Naive thymus-derived CD8-positive, alpha-beta T cell (primary cell): ENCODE measurements around the gene DHX15. TPM values are rescaled to one million over a fixed set of nuclear protein-coding genes. Genes with fewer than 3 reads are reported as not detected.
A peak's percentile ranks its signal among the peaks of the same experiment; 100 is the strongest.

Source experiments
- ATAC-seq, 2 donors: fragments of 150-1000 bp; cut with Tn5 transposase in 1 of 2; sonication (Bioruptor Pico), chemical (Tn5 transposase) in 1 of 2; 1 replicate in 1 of 2; 2 replicates in 1 of 2; pipeline ENCODE4 v1.10.0; 2021; ENCODE audit warnings: mild to moderate bottlenecking in 2 of 2, moderate library complexity in 2 of 2
- POLR2A ChIA-PET: fragments of 350-600 bp; sonication (Branson Sonifier 250); formaldehyde crosslinking; loops from one replicate; lab custom pipeline; 2021; ENCODE audit warnings: antibody characterized with exemption; lab: Charles Lee
- DNase-seq, 10 donors: peaks; one replicate each; pipeline versions ENCODE4 v3.0.0 to v3.0.0-alpha.2; 2020 to 2022
- H3K27ac Mint-ChIP-seq, 10 donors: one replicate each; pipeline ENCODE4 v1.8.0; 2020 to 2022; ENCODE audit warnings: mild to moderate bottlenecking in 10 of 10, mixed read lengths in 10 of 10, moderate library complexity in 4 of 10, inconsistent platforms in 1 of 10
- H3K27me3 Mint-ChIP-seq, 5 donors: one replicate each; pipeline ENCODE4 v1.8.0; 2021 to 2022; ENCODE audit warnings: mixed read lengths in 5 of 5
- H3K36me3 Mint-ChIP-seq, 3 donors: one replicate each; pipeline ENCODE4 v1.8.0; 2020 to 2022; ENCODE audit warnings: mixed read lengths in 3 of 3, mild to moderate bottlenecking in 2 of 3, inconsistent platforms in 1 of 3
- H3K4me1 Mint-ChIP-seq, 4 donors: one replicate each; pipeline ENCODE4 v1.8.0; 2021 to 2022; ENCODE audit warnings: mixed read lengths in 4 of 4
- H3K4me3 Mint-ChIP-seq, 10 donors: one replicate each; pipeline ENCODE4 v1.8.0; 2020 to 2022; ENCODE audit warnings: mild to moderate bottlenecking in 10 of 10, mixed read lengths in 10 of 10, moderate library complexity in 6 of 10, inconsistent platforms in 1 of 10
- H3K9me3 Mint-ChIP-seq, 9 donors: one replicate each; pipeline ENCODE4 v1.8.0; 2020 to 2022; ENCODE audit warnings: mixed read lengths in 9 of 9, mild to moderate bottlenecking in 3 of 9, inconsistent platforms in 1 of 9, moderate library complexity in 1 of 9
- polyA plus RNA-seq, 3 donors: library from polyadenylated mRNA; unstranded; fragments of 300-500 nt; fragmentation: Illumina TruSeq; gene quantifications; one replicate each; pipeline ENCODE4 v1.2.3, GENCODE V29; 2021
- total RNA-seq, 8 experiments: library from RNA in 2 of 8; stranded (reverse) in 2 of 8; gene quantifications; one replicate each; pipeline ENCODE4 v1.2.3 and lab custom pipeline; 2021 to 2026

The DHX15 gene
- total and polyA plus RNA-seq, 5 experiments from 2014 or later: 36.5 to 157 (median 49.4) TPM

- Mint-ChIP-seq H3K9me3 (no peaks in the 10 kb centered on the region), H3K36me3 (peaks cover 16 to 67% (median 23%) of the 10 kb centered on the region in 3 donors), H3K4me1 (peaks cover 29 to 90% (median 84%) of the 10 kb centered on the region in 4 donors), H3K27me3 (no peaks in the 10 kb centered on the region), H3K27ac (peak overlapping the region in 8 of 10 donors; percentile 21 to 87 (median 58)), H3K4me3 (peak overlapping the region in 9 of 10 donors; percentile 6 to 71 (median 49))
- POLR2A ChIA-PET: no interaction called here
- ATAC-seq (no peak), DNase-seq (no peak)
Observed at GRCh38 chr4:24578364-24578763, 6.0 kb downstream of the DHX15 start.

GRCh38 chr4:24576276-24576675 is 8.1 kb downstream of the DHX15 start:
- POLR2A ChIA-PET: interaction anchor here (1.2 kb wide), 1 partner anchor 8 kb away, joined by 6 read pairs; the partner anchor contains the start of gene DHX15
- Mint-ChIP-seq H3K27me3 (no peaks in the 10 kb centered on the region), H3K27ac (peak overlapping the region in 2 of 10 donors; percentile 37 to 44), H3K4me3 (peak overlapping the region in 2 of 10 donors; percentile 8 to 22), H3K36me3 (peaks cover 15 to 83% (median 31%) of the 10 kb centered on the region in 3 donors), H3K9me3 (no peaks in the 10 kb centered on the region), H3K4me1 (peaks cover 22 to 88% (median 81%) of the 10 kb centered on the region in 4 donors)
- DNase-seq (no peak), ATAC-seq (no peak)

DNA sequence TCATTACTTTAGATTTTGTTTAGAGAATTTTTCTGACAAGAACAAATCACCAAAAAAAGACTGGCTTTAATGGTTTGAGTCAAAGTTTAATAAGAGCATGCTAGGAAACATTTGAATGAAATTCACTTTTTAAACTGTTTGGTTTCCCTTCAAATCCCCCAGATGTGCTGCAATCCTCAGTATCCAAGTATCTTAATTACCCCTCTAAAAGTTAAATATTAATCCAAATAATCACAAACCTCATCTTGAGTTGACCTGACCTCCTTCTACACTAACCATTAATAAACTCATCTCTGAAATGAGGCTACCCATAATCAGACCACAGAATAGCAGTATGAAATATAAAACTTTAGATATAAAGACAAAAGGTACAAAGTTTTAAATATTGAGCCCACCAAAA is 10.1 kb downstream of the DHX15 start:
- Mint-ChIP-seq H3K36me3 (peaks cover 15 to 86% (median 43%) of the 10 kb centered on the region in 3 donors), H3K4me1 (peaks cover 30 to 91% (median 84%) of the 10 kb centered on the region in 4 donors), H3K9me3 (no peaks in the 10 kb centered on the region), H3K4me3 (peak overlapping the region in 5 of 10 donors; percentile 9 to 63 (median 24)), H3K27ac (peak overlapping the region in 5 of 10 donors; percentile 5 to 52 (median 37)), H3K27me3 (no peaks in the 10 kb centered on the region)
- POLR2A ChIA-PET: no interaction called here
- ATAC-seq: no peak
- no peak for DNase-seq

- ATAC-seq (no peak), DNase-seq (no peak)
- H3K36me3 Mint-ChIP-seq: peaks cover 15 to 86% (median 43%) of the 10 kb centered on the region in 3 donors
- no peaks in the 10 kb centered on the region for H3K9me3 Mint-ChIP-seq
- H3K27me3 Mint-ChIP-seq: no peaks in the 10 kb centered on the region
- POLR2A ChIA-PET: interaction anchor here (1.2 kb wide), 1 partner anchor 11 kb away, joined by 4 read pairs; the partner anchor contains the start of gene DHX15
- peak overlapping the region in 8 of 10 donors; percentile 1 to 46 (median 26) for H3K4me3 Mint-ChIP-seq
- H3K27ac Mint-ChIP-seq: peak overlapping the region in 4 of 10 donors; percentile 35 to 75 (median 45)
- peaks cover 31 to 90% (median 82%) of the 10 kb centered on the region in 4 donors for H3K4me1 Mint-ChIP-seq
Observed at GRCh38 chr4:24573582-24573981, 10.8 kb downstream of the DHX15 start.

DNA sequence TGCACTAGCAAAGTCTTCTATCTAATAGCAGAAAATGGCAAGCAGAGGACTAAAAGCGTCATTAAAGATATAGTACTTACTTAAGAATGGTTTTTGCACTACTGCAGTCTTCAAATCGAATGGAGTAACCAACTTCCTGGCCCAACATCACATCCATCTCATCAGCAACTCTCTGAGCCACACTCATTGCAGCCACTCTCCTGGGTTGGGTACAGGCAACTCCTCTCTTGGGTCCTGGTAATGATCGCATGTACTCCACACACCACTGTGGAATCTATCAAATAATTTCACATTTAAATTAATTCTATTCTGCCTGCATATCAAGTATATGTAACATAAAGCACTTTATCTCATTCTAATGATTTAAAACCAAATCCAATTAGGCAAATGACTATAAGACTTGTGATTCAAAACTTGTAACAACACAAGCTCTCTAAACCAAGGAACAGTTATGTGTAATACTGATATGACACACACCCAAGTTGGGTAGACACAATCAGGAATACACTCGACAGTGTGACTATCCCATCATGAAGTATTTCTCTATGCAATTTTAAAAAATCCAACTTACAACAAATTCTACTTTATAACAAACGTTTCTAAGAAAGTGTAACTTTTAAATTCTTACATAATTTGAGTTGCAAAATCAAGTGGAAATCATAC is 13.6 kb downstream of the DHX15 start:
- DNase-seq: no peak
- peaks cover 30 to 87% (median 76%) of the 10 kb centered on the region in 4 donors for H3K4me1 Mint-ChIP-seq
- POLR2A ChIA-PET: no interaction called here
- no peak for ATAC-seq
- H3K27me3 Mint-ChIP-seq: no peaks in the 10 kb centered on the region
- H3K9me3 Mint-ChIP-seq: no peaks in the 10 kb centered on the region
- peak overlapping the region in 9 of 10 donors; percentile 6 to 61 (median 47) for H3K4me3 Mint-ChIP-seq
- H3K27ac Mint-ChIP-seq: peak overlapping the region in 5 of 10 donors; percentile 6 to 38 (median 27)
- H3K36me3 Mint-ChIP-seq: peaks cover 5 to 94% (median 41%) of the 10 kb centered on the region in 3 donors

- ATAC-seq: no peak
- peak overlapping the region in 8 of 10 donors; percentile 4 to 85 (median 24) for H3K27ac Mint-ChIP-seq
- POLR2A ChIA-PET: no interaction called here
- no peaks in the 10 kb centered on the region for H3K27me3 Mint-ChIP-seq
- H3K4me1 Mint-ChIP-seq: peaks cover 35 to 87% (median 77%) of the 10 kb centered on the region in 4 donors
- DNase-seq: no peak
- peak overlapping the region in 8 of 10 donors; percentile 13 to 69 (median 56) for H3K4me3 Mint-ChIP-seq
- no peaks in the 10 kb centered on the region for H3K9me3 Mint-ChIP-seq
- peaks cover 0 to 94% (median 36%) of the 10 kb centered on the region in 3 donors for H3K36me3 Mint-ChIP-seq
Observed at GRCh38 chr4:24570172-24570571, 14.2 kb downstream of the DHX15 start.

DNA sequence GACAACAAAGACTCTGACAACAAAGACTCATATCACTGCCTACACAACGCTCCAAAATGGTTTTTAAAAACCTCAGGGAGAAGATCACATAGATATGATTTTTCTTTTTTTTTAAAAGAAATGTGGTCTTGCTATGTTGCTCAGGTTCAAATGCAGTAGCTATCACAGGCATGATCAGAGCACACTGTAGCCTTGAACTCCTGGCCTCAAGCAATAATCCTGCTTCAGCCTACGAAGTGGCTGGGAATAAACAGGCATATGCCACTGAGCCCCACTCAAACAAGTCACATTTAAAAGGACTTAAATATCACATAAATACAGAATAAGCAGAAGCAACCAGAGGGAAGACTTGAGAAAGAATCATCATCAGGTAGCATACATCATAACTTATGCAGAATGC is 14.7 kb downstream of the DHX15 start:
- peaks cover 38 to 90% (median 79%) of the 10 kb centered on the region in 4 donors for H3K4me1 Mint-ChIP-seq
- H3K9me3 Mint-ChIP-seq: no peaks in the 10 kb centered on the region
- peaks cover 0 to 93% (median 34%) of the 10 kb centered on the region in 3 donors for H3K36me3 Mint-ChIP-seq
- peak overlapping the region in 8 of 10 donors; percentile 5 to 69 (median 56) for H3K4me3 Mint-ChIP-seq
- POLR2A ChIA-PET: interaction anchor here (3.4 kb wide), 1 partner anchor 15 kb away, joined by 12 read pairs; the partner anchor contains the start of gene DHX15
- no peak for DNase-seq
- H3K27me3 Mint-ChIP-seq: no peaks in the 10 kb centered on the region
- peak overlapping the region in 6 of 10 donors; percentile 16 to 85 (median 32) for H3K27ac Mint-ChIP-seq
- peak in 1 of 2 donors; percentile 35 for ATAC-seq

- Mint-ChIP-seq H3K4me3 (peak overlapping the region in 4 of 10 donors; percentile 3 to 56 (median 40)), H3K27me3 (no peaks in the 10 kb centered on the region), H3K27ac (peak overlapping the region in 2 of 10 donors; percentile 9 to 14), H3K4me1 (peaks cover 42 to 92% (median 83%) of the 10 kb centered on the region in 4 donors), H3K36me3 (peaks cover 0 to 94% (median 33%) of the 10 kb centered on the region in 3 donors), H3K9me3 (no peaks in the 10 kb centered on the region)
- no peak for DNase-seq
- no peak for ATAC-seq
- POLR2A ChIA-PET: interaction anchor here (3.4 kb wide), 1 partner anchor 16 kb away, joined by 12 read pairs; the partner anchor contains the start of gene DHX15
Observed at GRCh38 chr4:24568425-24568824, 15.9 kb downstream of the DHX15 start.

DNA sequence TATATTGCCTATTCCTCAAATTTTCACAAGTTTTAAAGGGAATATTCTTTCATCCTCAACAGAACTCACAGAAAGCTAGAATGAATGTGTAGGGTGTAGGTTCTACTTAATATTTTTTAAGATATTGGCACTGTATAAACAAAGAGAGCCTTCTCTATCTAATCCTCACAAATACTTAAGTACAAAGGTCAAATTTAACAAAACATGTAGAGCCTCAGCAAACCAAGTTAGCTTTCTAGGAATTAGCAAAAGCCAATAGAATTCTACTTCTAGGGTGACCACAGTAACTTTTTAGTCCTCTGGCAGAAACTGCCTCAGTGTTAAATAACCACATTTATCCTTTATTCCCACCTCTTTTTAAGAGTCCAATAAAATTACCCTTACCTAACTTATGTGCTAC is 19.3 kb downstream of the DHX15 start:
- Mint-ChIP-seq H3K27ac (peak overlapping the region in 6 of 10 donors; percentile 27 to 89 (median 56)), H3K4me1 (peaks cover 39 to 87% (median 78%) of the 10 kb centered on the region in 4 donors), H3K36me3 (peaks cover 10 to 92% (median 33%) of the 10 kb centered on the region in 3 donors), H3K4me3 (peak overlapping the region in 4 of 10 donors; percentile 17 to 42 (median 29)), H3K9me3 (peaks cover 0 to 5% (median 0%) of the 10 kb centered on the region in 9 donors), H3K27me3 (no peaks in the 10 kb centered on the region)
- DNase-seq (no peak), ATAC-seq (no peak)
- POLR2A ChIA-PET: no interaction called here

- peaks cover 34 to 86% (median 78%) of the 10 kb centered on the region in 4 donors for H3K4me1 Mint-ChIP-seq
- POLR2A ChIA-PET: no interaction called here
Observed at GRCh38 chr4:24564488-24564887, 19.9 kb downstream of the DHX15 start.

GRCh38 chr4:24561438-24562139 is 22.8 kb downstream of the DHX15 start:
- Mint-ChIP-seq H3K27ac (peak overlapping the region in 2 of 10 donors; percentile 6 to 55), H3K36me3 (peaks cover 10 to 76% (median 23%) of the 10 kb centered on the region in 3 donors), H3K4me3 (peak overlapping the region in 1 of 10 donors; percentile 7), H3K27me3 (no peaks in the 10 kb centered on the region), H3K4me1 (peaks cover 36 to 90% (median 87%) of the 10 kb centered on the region in 4 donors), H3K9me3 (peaks cover 0 to 5% (median 0%) of the 10 kb centered on the region in 9 donors)
- ATAC-seq: no peak
- POLR2A ChIA-PET: no interaction called here
- no peak for DNase-seq

More at GRCh38 chr4:24564488-24564887, 19.9 kb downstream of the DHX15 start:
- H3K4me3 Mint-ChIP-seq: peak overlapping the region in 7 of 10 donors; percentile 1 to 36 (median 13)
- peaks cover 0 to 5% (median 0%) of the 10 kb centered on the region in 9 donors for H3K9me3 Mint-ChIP-seq
- no peak for ATAC-seq
- peaks cover 10 to 90% (median 28%) of the 10 kb centered on the region in 3 donors for H3K36me3 Mint-ChIP-seq
- no peak for DNase-seq
- peak overlapping the region in 7 of 10 donors; percentile 27 to 89 (median 61) for H3K27ac Mint-ChIP-seq
- no peaks in the 10 kb centered on the region for H3K27me3 Mint-ChIP-seq

GRCh38 chr4:24560868-24561368 is 23.4 kb downstream of the DHX15 start:
- peaks cover 0 to 5% (median 0%) of the 10 kb centered on the region in 9 donors for H3K9me3 Mint-ChIP-seq
- DNase-seq (no peak), ATAC-seq (no peak)
- peak overlapping the region in 3 of 10 donors; percentile 8 to 55 (median 33) for H3K4me3 Mint-ChIP-seq
- H3K27me3 Mint-ChIP-seq: no peaks in the 10 kb centered on the region
- peak overlapping the region in 1 of 10 donors; percentile 10 for H3K27ac Mint-ChIP-seq
- peaks cover 14 to 76% (median 23%) of the 10 kb centered on the region in 3 donors for H3K36me3 Mint-ChIP-seq
- POLR2A ChIA-PET: no interaction called here
- H3K4me1 Mint-ChIP-seq: peaks cover 40 to 90% (median 87%) of the 10 kb centered on the region in 4 donors
